ENCODE results near the gene IMPACT.

The IMPACT gene

DNA sequence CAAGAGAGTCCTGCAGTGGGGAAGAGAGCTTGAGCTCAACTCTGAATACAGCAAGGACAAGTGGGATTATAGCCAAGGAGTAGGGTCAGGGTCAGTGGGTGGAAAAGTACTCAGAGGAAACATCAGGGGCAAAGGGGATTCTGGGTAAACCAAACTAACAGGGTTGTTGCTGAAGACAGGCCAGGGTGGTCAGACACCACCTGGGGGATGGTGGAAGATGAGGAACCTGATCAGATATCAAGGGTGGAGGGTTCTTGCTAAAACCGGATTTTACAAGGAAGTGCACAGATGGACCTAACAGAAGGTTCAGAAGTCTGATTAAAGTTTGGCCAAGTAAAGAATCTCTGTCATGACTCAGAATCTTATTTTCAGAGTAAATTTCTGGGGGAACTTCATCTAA is 45.3 kb upstream of the IMPACT start:
- H3K4me2 ChIP-seq (ENCODE audit: low read length, poor library complexity, severe bottlenecking) = no peak overlapping the region
- H3K9me3 ChIP-seq (ENCODE audit: control insufficient read depth, low read length) = no peaks in the 10 kb centered on the region
- no peak for DNase-seq
- peaks cover 12% of the 10 kb centered on the region for H3K79me1 ChIP-seq (replicated peaks; ENCODE audit: low read length, poor library complexity, severe bottlenecking)
- no peak overlapping the region for H2BK15ac ChIP-seq (ENCODE audit: low read depth, poor library complexity, severe bottlenecking)
- no peak overlapping the region for H2BK5ac ChIP-seq (ENCODE audit: low read depth, low read length, poor library complexity, severe bottlenecking)
- no peak overlapping the region for H2BK12ac ChIP-seq (ENCODE audit: low read length in 2 of 2)
- no peak overlapping the region for H3K4ac ChIP-seq (ENCODE audit: low read depth in 1 of 2, low read length in 2 of 2)
- H3K23ac ChIP-seq (ENCODE audit: low read length in 2 of 2) = no peak overlapping the region
- no peak overlapping the region for H2AK5ac ChIP-seq (ENCODE audit: low read length, severe bottlenecking)
- no peak overlapping the region for H3K9ac ChIP-seq (ENCODE audit: low read length)
- no peaks in the 10 kb centered on the region for H3K4me1 ChIP-seq (ENCODE audit: control insufficient read depth, insufficient read depth, low read depth, low read length)
- no peak overlapping the region for H4K8ac ChIP-seq (ENCODE audit: low read length)
- H2BK120ac ChIP-seq (ENCODE audit: low read depth, low read length) = no peak overlapping the region
- no peak overlapping the region for H4K91ac ChIP-seq (ENCODE audit: low read length)
- peaks cover 6 to 10% of the 10 kb centered on the region in 2 experiments for H3K36me3 ChIP-seq (ENCODE audit: control insufficient read depth in 1 of 2, insufficient read depth in 2 of 2, low read depth in 1 of 2, low read length in 2 of 2)
- 78% methylated on average over 1 of the region's 1 CpG for WGBS
- H3K27ac ChIP-seq (ENCODE audit: low read length, poor library complexity, severe bottlenecking) = no peak overlapping the region
- H3K4me3 ChIP-seq (ENCODE audit: insufficient read depth in 1 of 2, low read depth in 1 of 2, low read length in 2 of 2) = no peak overlapping the region
- H3K14ac ChIP-seq (ENCODE audit: low read length in 2 of 2) = no peak overlapping the region
- no peak overlapping the region for H3K18ac ChIP-seq (ENCODE audit: low read depth in 1 of 2, low read length in 2 of 2)
- H2AFZ ChIP-seq (ENCODE audit: low read depth, low read length) = no peak overlapping the region
- no peaks in the 10 kb centered on the region for H3K27me3 ChIP-seq (ENCODE audit: control insufficient read depth in 1 of 2, insufficient read depth in 1 of 2, low read length in 2 of 2)

DNA sequence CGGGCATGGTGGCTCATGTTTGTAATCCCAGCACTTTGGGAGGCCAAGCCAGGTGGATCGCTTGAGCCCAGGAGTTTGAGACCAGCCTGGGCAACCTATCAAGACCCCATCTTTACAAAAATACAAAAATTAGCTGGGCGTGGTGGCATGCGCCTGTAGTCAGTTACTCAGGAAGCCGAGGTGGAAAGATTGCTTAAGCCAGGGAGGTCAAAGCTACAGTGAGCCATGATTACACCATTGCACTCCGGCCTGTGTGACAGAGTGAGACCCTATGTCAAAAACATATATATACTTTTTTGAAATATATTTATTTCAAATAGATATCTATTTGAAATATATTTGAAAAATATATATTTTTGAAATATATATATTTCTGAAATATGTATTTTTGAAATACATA is 39.8 kb upstream of the IMPACT start:
- WGBS = 97% methylated on average over 5 of the region's 6 CpGs

GRCh38 chr18:24388957-24389356 is 37.5 kb upstream of the IMPACT start:
- Histone ChIP-seq H3K4me1 (ENCODE audit: control insufficient read depth, insufficient read depth, low read depth, low read length) (peaks cover 1% of the 10 kb centered on the region), H3K27ac (ENCODE audit: low read length, poor library complexity, severe bottlenecking) (no peak overlapping the region), H3K4me2 (ENCODE audit: low read length, poor library complexity, severe bottlenecking) (no peak overlapping the region), H3K18ac (ENCODE audit: low read depth in 1 of 2, low read length in 2 of 2) (no peak overlapping the region), H2BK12ac (ENCODE audit: low read length in 2 of 2) (no peak overlapping the region), H4K8ac (ENCODE audit: low read length) (no peak overlapping the region), H4K91ac (ENCODE audit: low read length) (no peak overlapping the region), H2BK15ac (ENCODE audit: low read depth, poor library complexity, severe bottlenecking) (no peak overlapping the region), H3K4me3 (ENCODE audit: insufficient read depth in 1 of 2, low read depth in 1 of 2, low read length in 2 of 2) (no peak overlapping the region), H3K79me1 (replicated peaks; ENCODE audit: low read length, poor library complexity, severe bottlenecking) (peaks cover 13% of the 10 kb centered on the region), H3K4ac (ENCODE audit: low read depth in 1 of 2, low read length in 2 of 2) (no peak overlapping the region), H2BK5ac (ENCODE audit: low read depth, low read length, poor library complexity, severe bottlenecking) (no peak overlapping the region), H3K36me3 (ENCODE audit: control insufficient read depth in 1 of 2, insufficient read depth in 2 of 2, low read depth in 1 of 2, low read length in 2 of 2) (peaks cover 0 to 4% of the 10 kb centered on the region in 2 experiments), H2BK120ac (ENCODE audit: low read depth, low read length) (no peak overlapping the region), H2AFZ (ENCODE audit: low read depth, low read length) (no peak overlapping the region), H2AK5ac (ENCODE audit: low read length, severe bottlenecking) (no peak overlapping the region), H3K14ac (ENCODE audit: low read length in 2 of 2) (no peak overlapping the region), H3K23ac (ENCODE audit: low read length in 2 of 2) (no peak overlapping the region), H3K9me3 (ENCODE audit: control insufficient read depth, low read length) (no peaks in the 10 kb centered on the region), H3K27me3 (ENCODE audit: control insufficient read depth in 1 of 2, insufficient read depth in 1 of 2, low read length in 2 of 2) (no peaks in the 10 kb centered on the region), H3K9ac (ENCODE audit: low read length) (no peak overlapping the region)
- DNase-seq = no peak
- WGBS = 100% methylated on average over 1 of the region's 3 CpGs

More for the DNA sequence above, 39.8 kb upstream of the IMPACT start:
- Histone ChIP-seq H2AK5ac (ENCODE audit: low read length, severe bottlenecking) (no peak overlapping the region), H3K14ac (ENCODE audit: low read length in 2 of 2) (no peak overlapping the region), H2BK12ac (ENCODE audit: low read length in 2 of 2) (no peak overlapping the region), H3K79me1 (replicated peaks; ENCODE audit: low read length, poor library complexity, severe bottlenecking) (peaks cover 15% of the 10 kb centered on the region), H4K91ac (ENCODE audit: low read length) (no peak overlapping the region), H3K9me3 (ENCODE audit: control insufficient read depth, low read length) (no peaks in the 10 kb centered on the region), H3K4ac (ENCODE audit: low read depth in 1 of 2, low read length in 2 of 2) (no peak overlapping the region), H3K9ac (ENCODE audit: low read length) (no peak overlapping the region), H2AFZ (ENCODE audit: low read depth, low read length) (no peak overlapping the region), H3K4me1 (ENCODE audit: control insufficient read depth, insufficient read depth, low read depth, low read length) (peaks cover 1% of the 10 kb centered on the region), H3K36me3 (ENCODE audit: control insufficient read depth in 1 of 2, insufficient read depth in 2 of 2, low read depth in 1 of 2, low read length in 2 of 2) (peaks cover 0 to 6% of the 10 kb centered on the region in 2 experiments), H2BK120ac (ENCODE audit: low read depth, low read length) (no peak overlapping the region), H3K27me3 (ENCODE audit: control insufficient read depth in 1 of 2, insufficient read depth in 1 of 2, low read length in 2 of 2) (no peaks in the 10 kb centered on the region), H3K27ac (ENCODE audit: low read length, poor library complexity, severe bottlenecking) (no peak overlapping the region), H2BK5ac (ENCODE audit: low read depth, low read length, poor library complexity, severe bottlenecking) (no peak overlapping the region), H3K23ac (ENCODE audit: low read length in 2 of 2) (no peak overlapping the region), H3K4me3 (ENCODE audit: insufficient read depth in 1 of 2, low read depth in 1 of 2, low read length in 2 of 2) (no peak overlapping the region), H3K18ac (ENCODE audit: low read depth in 1 of 2, low read length in 2 of 2) (no peak overlapping the region), H4K8ac (ENCODE audit: low read length) (no peak overlapping the region), H3K4me2 (ENCODE audit: low read length, poor library complexity, severe bottlenecking) (no peak overlapping the region), H2BK15ac (ENCODE audit: low read depth, poor library complexity, severe bottlenecking) (no peak overlapping the region)
- DNase-seq = no peak

DNA sequence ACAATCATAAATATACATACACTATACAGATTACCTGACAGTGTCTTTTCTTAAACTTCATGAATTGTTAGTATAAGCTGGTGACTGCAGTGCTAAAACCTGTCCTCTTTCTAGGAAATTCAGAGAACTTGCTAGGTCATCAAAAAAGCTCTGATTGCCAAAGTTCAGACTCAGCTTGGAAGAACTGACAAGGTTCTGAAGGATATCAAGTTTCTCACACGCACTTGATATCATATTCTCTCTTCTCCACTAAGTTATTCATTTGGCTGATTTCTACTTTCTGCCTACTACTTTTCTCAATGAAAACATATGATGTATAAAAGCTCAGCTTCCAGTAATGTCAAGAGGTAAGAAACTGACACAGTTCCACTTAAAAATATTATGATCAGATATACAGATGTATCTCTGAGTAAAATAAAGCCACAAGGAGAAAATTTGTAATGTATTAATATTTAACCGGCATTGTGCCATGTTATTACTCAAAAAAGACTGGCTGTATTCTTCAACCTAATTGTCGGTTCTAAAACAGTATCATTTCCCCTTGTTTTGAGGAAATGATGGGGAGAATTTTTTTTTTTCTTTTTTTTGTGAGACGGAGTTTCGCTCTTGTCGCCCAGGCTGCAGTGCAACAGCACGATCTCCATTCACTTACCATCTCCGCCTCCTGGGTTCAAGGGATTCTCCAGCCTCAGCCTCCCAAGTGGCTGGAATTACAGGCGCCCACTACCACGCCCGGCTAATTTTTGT is 31.2 kb upstream of the IMPACT start:
- Histone ChIP-seq H2BK15ac (ENCODE audit: low read depth, poor library complexity, severe bottlenecking) (no peak overlapping the region), H3K9ac (ENCODE audit: low read length) (peak overlapping the region; percentile 56), H3K14ac (ENCODE audit: low read length in 2 of 2) (no peak overlapping the region), H3K4ac (ENCODE audit: low read depth in 1 of 2, low read length in 2 of 2) (no peak overlapping the region), H3K18ac (ENCODE audit: low read depth in 1 of 2, low read length in 2 of 2) (no peak overlapping the region), H3K79me1 (replicated peaks; ENCODE audit: low read length, poor library complexity, severe bottlenecking) (peaks cover 4% of the 10 kb centered on the region), H2BK12ac (ENCODE audit: low read length in 2 of 2) (no peak overlapping the region), H3K27ac (ENCODE audit: low read length, poor library complexity, severe bottlenecking) (no peak overlapping the region), H3K27me3 (ENCODE audit: control insufficient read depth in 1 of 2, insufficient read depth in 1 of 2, low read length in 2 of 2) (no peaks in the 10 kb centered on the region), H3K9me3 (ENCODE audit: control insufficient read depth, low read length) (no peaks in the 10 kb centered on the region), H2BK5ac (ENCODE audit: low read depth, low read length, poor library complexity, severe bottlenecking) (no peak overlapping the region), H2BK120ac (ENCODE audit: low read depth, low read length) (no peak overlapping the region), H2AFZ (ENCODE audit: low read depth, low read length) (no peak overlapping the region), H3K23ac (ENCODE audit: low read length in 2 of 2) (no peak overlapping the region), H3K4me3 (ENCODE audit: insufficient read depth in 1 of 2, low read depth in 1 of 2, low read length in 2 of 2) (peak overlapping the region in 1 of 2 experiments; percentile 58), H3K36me3 (ENCODE audit: control insufficient read depth in 1 of 2, insufficient read depth in 2 of 2, low read depth in 1 of 2, low read length in 2 of 2) (peaks cover 0 to 4% of the 10 kb centered on the region in 2 experiments), H4K8ac (ENCODE audit: low read length) (no peak overlapping the region), H3K4me2 (ENCODE audit: low read length, poor library complexity, severe bottlenecking) (no peak overlapping the region), H3K4me1 (ENCODE audit: control insufficient read depth, insufficient read depth, low read depth, low read length) (peaks cover 4% of the 10 kb centered on the region), H4K91ac (ENCODE audit: low read length) (no peak overlapping the region), H2AK5ac (ENCODE audit: low read length, severe bottlenecking) (no peak overlapping the region)
- peak; percentile 17 for DNase-seq
- WGBS = 98% methylated on average over 5 of the region's 11 CpGs

Data from mesenchymal stem cell (in vitro differentiated cells and primary cell).